IMR-90 (cell line): ENCODE data around the gene NACC1. TPM values are rescaled to one million over a fixed set of nuclear protein-coding genes. Genes with fewer than 3 reads are reported as not detected.

ENCODE experiments used
- ATAC-seq: fragments of 200-7000 bp; cut with Tn5 transposase; 2 replicates; pipeline ENCODE4 v1.9.1; 2020; ENCODE audit warnings: low read depth, mild to moderate bottlenecking, moderate library complexity
- BruUV-seq: library from RNA; stranded (reverse); fragments of 400-500 nt; replicated peaks from 2 replicates; lab custom pipeline; 2021; lab: Mats Ljungman, UMichigan
- CTCF ChIA-PET: fragments of 300-600 bp; formaldehyde crosslinking; extraction: SDS; loops from one replicate; lab custom pipeline; 2021; ENCODE audit warnings: antibody characterized with exemption; lab: Yijun Ruan, JAX
- POLR2A ChIA-PET: fragments of 300-600 bp; sonication (Branson Sonifier 250); formaldehyde crosslinking; loops from one replicate; lab custom pipeline; 2022; ENCODE audit warnings: antibody characterized with exemption; ENCODE audit not compliant: unreplicated experiment; lab: Charles Lee
- DNase-seq: peaks from one replicate; pipeline ENCODE4 v3.0.0; 2013
- H2AFZ ChIP-seq: replicated peaks from 2 replicates; pipeline ENCODE3; 2013; ENCODE audit warnings: low read length, mild to moderate bottlenecking; ENCODE audit not compliant: poor library complexity
- H2AK5ac ChIP-seq: 2 replicates; pipeline ENCODE4 v1.6.1; 2013; ENCODE audit warnings: low read depth, low read length, inconsistent platforms
- H2AK9ac ChIP-seq: replicated peaks from 2 replicates; pipeline ENCODE3; 2013; ENCODE audit warnings: mild to moderate bottlenecking, low read depth, low read length, moderate library complexity; ENCODE audit not compliant: poor library complexity
- H2BK120ac ChIP-seq: 2 replicates; pipeline ENCODE4 v1.6.1; 2013; ENCODE audit warnings: low read depth, low read length, inconsistent platforms
- H2BK15ac ChIP-seq: 3 replicates; pipeline ENCODE4 v1.6.1; 2013; ENCODE audit warnings: low read depth, low read length, inconsistent platforms
- H2BK20ac ChIP-seq: 2 replicates; pipeline ENCODE4 v1.6.1; 2013; ENCODE audit warnings: low read depth, mild to moderate bottlenecking, inconsistent platforms, low read length, moderate library complexity
- H2BK5ac ChIP-seq: 2 replicates; pipeline ENCODE4 v1.6.1; 2013; ENCODE audit warnings: mild to moderate bottlenecking, low read depth, low read length, inconsistent platforms; ENCODE audit not compliant: poor library complexity, severe bottlenecking
- H3K14ac ChIP-seq: replicated peaks from 2 replicates; pipeline ENCODE4 v1.6.1; 2013; ENCODE audit warnings: low read depth, low read length, inconsistent platforms
- H3K18ac ChIP-seq: 2 replicates; pipeline ENCODE4 v1.6.1; 2013; ENCODE audit warnings: low read depth, low read length, control low read depth
- H3K23ac ChIP-seq: 2 replicates; pipeline ENCODE4 v1.6.1; 2013; ENCODE audit warnings: low read depth, low read length, inconsistent platforms
- H3K27ac ChIP-seq: 2 replicates; pipeline ENCODE4 v1.5.1; 2013; ENCODE audit warnings: mild to moderate bottlenecking, control low read depth, low read length; ENCODE audit not compliant: insufficient read depth
- H3K27me3 ChIP-seq: 2 replicates; pipeline ENCODE4 v1.6.1; 2013; ENCODE audit warnings: low read length; ENCODE audit not compliant: control insufficient read depth, insufficient read depth
- H3K36me3 ChIP-seq: 2 replicates; pipeline ENCODE4 v1.6.1; 2013; ENCODE audit warnings: low read length, mixed read lengths; ENCODE audit not compliant: control insufficient read depth, insufficient read depth
- H3K4ac ChIP-seq: 2 replicates; pipeline ENCODE4 v1.6.1; 2013; ENCODE audit warnings: low read depth, low read length, inconsistent platforms
- H3K4me1 ChIP-seq: 2 replicates; pipeline ENCODE4 v1.6.1; 2013; ENCODE audit warnings: low read length, mixed read lengths; ENCODE audit not compliant: control insufficient read depth, insufficient read depth
- H3K4me2 ChIP-seq: 2 replicates; pipeline ENCODE4 v1.6.1; 2013; ENCODE audit warnings: low read depth, mild to moderate bottlenecking, control low read depth, low read length, moderate library complexity
- H3K4me3 ChIP-seq: 2 replicates; pipeline ENCODE4 v1.5.1; 2013; ENCODE audit warnings: low read depth, mild to moderate bottlenecking, control low read depth, low read length, moderate library complexity; ENCODE audit not compliant: insufficient read depth
- H3K56ac ChIP-seq: 2 replicates; pipeline ENCODE4 v1.6.1; 2013; ENCODE audit warnings: low read length, inconsistent platforms; ENCODE audit not compliant: insufficient read depth; ENCODE audit errors: extremely low read depth
- H3K79me1 ChIP-seq, 2 experiments: 2 replicates each; pipeline ENCODE4 v1.6.1; 2013; ENCODE audit warnings: low read length in 2 of 2, inconsistent platforms in 1 of 2, low read depth in 1 of 2
- H3K9ac ChIP-seq: 2 replicates; pipeline ENCODE4 v1.6.1; 2013; ENCODE audit warnings: low read depth, low read length, control low read depth
- H3K9me1 ChIP-seq: 2 replicates; pipeline ENCODE4 v1.6.1; 2013; ENCODE audit warnings: low read length, inconsistent platforms; ENCODE audit not compliant: insufficient read depth
- H3K9me3 ChIP-seq: 2 replicates; pipeline ENCODE4 v1.6.1; 2013; ENCODE audit warnings: low read length; ENCODE audit not compliant: control insufficient read depth, insufficient read depth
- H4K20me1 ChIP-seq: 2 replicates; pipeline ENCODE4 v1.6.1; 2013; ENCODE audit warnings: low read length, inconsistent platforms; ENCODE audit not compliant: insufficient read depth
- H4K5ac ChIP-seq: 2 replicates; pipeline ENCODE4 v1.6.1; 2013; ENCODE audit warnings: mild to moderate bottlenecking, low read depth, low read length, control low read depth
- H4K8ac ChIP-seq, 2 experiments: 2 replicates each; pipeline ENCODE4 v1.6.1; 2013; ENCODE audit warnings: low read depth in 2 of 2, low read length in 2 of 2, control low read depth in 1 of 2, inconsistent platforms in 1 of 2
- H4K91ac ChIP-seq: 2 replicates; pipeline ENCODE4 v1.6.1; 2013; ENCODE audit warnings: low read depth, low read length, inconsistent platforms; ENCODE audit not compliant: insufficient read depth
- BHLHE40 ChIP-seq: fragments of 150-350 bp; IDR thresholded peaks from 2 replicates; pipeline ENCODE4 v1.6.1; 2016; ENCODE audit warnings: mild to moderate bottlenecking, low read depth, low read length
- CEBPB ChIP-seq: IDR thresholded peaks from 2 replicates; pipeline ENCODE4 v1.6.1; 2012; ENCODE audit warnings: low read depth, low read length, improper control_type of control experiment
- FOS ChIP-seq: fragments of 150-350 bp; IDR thresholded peaks from 2 replicates; pipeline ENCODE4 v1.6.1; 2016; ENCODE audit warnings: low read depth, low read length
- MAZ ChIP-seq: IDR thresholded peaks from 2 replicates; pipeline ENCODE4 v1.6.1; 2012; ENCODE audit warnings: low read depth, mild to moderate bottlenecking, low read length, improper control_type of control experiment, moderate library complexity, borderline replicate concordance
- MXI1 ChIP-seq: IDR thresholded peaks from 2 replicates; pipeline ENCODE4 v1.6.1; 2012; ENCODE audit warnings: low read depth, mild to moderate bottlenecking, low read length, moderate library complexity, borderline replicate concordance
- POLR2A ChIP-seq: IDR thresholded peaks from 2 replicates; pipeline ENCODE4 v1.6.1; 2012; ENCODE audit warnings: mild to moderate bottlenecking, low read depth, low read length
- RAD21 ChIP-seq: IDR thresholded peaks from 2 replicates; pipeline ENCODE4 v1.6.1; 2012; ENCODE audit warnings: low read length, improper control_type of control experiment
- RCOR1 ChIP-seq: IDR thresholded peaks from 2 replicates; pipeline ENCODE4 v1.6.1; 2012; ENCODE audit warnings: mild to moderate bottlenecking, low read length, improper control_type of control experiment; ENCODE audit not compliant: insufficient replicate concordance
- RFX5 ChIP-seq: IDR thresholded peaks from 2 replicates; pipeline ENCODE4 v1.8.0; 2012; ENCODE audit warnings: low read depth, mild to moderate bottlenecking, low read length, moderate library complexity
- SMC3 ChIP-seq: fragments of 150-350 bp; IDR thresholded peaks from 2 replicates; pipeline ENCODE4 v1.6.1; 2016; ENCODE audit warnings: low read depth, mild to moderate bottlenecking, antibody characterized with exemption, low read length, moderate library complexity
- WGBS, 2 experiments: methylation state at CpG; one replicate each; pipeline versions ENCODE4 v1.1.5 to v1.1.7; 2013; ENCODE audit warnings: missing lambda C conversion rate in 2 of 2; ENCODE audit not compliant: insufficient read length in 1 of 2; ENCODE audit errors: extremely low coverage in 2 of 2; 5-methylcytosine and 5-hydroxymethylcytosine counted together
- dilution Hi-C: fragments of 300-500 bp; cut with HindIII; formaldehyde crosslinking; loops from one replicate; pipeline ENCODE4 v1.14.3; 2018; ENCODE audit warnings: low sequenced_read_pairs; ENCODE audit not compliant: unreplicated experiment
- in situ Hi-C: fragments of 300-500 bp; cut with MboI; formaldehyde crosslinking; loops from 3 replicates; pipeline ENCODE4 v1.14.3; 2019; ENCODE audit warnings: low sequenced_read_pairs, inconsistent platforms, mixed read lengths
- intact Hi-C: fragments of 100-400 bp; cut with micrococcal nuclease; formaldehyde crosslinking; loops from 2 replicates; pipeline ENCODE4 v1.10.0; 2022
- polyA plus RNA-seq, 3 experiments: library from polyadenylated mRNA; depleted of rRNA; stranded (reverse); fragments of >200 nt; gene quantifications; 2 replicates each; pipeline ENCODE4 v1.2.3, GENCODE V29; 2012; ENCODE audit warnings: low replicate concordance in 1 of 3
- total RNA-seq: library from RNA; depleted of rRNA; stranded (reverse); fragments of >200 nt; gene quantifications from 2 replicates; pipeline ENCODE4 v1.2.3, GENCODE V29; 2012
- TF ChIP-seq, protein P1 (sequence below): conservative IDR thresholded peaks from 2 replicates; pipeline ENCODE4 v1.5.1; 2012; ENCODE audit warnings: mild to moderate bottlenecking, low read depth, low read length, improper control_type of control experiment

The NACC1 gene
- total and polyA plus RNA-seq, 2 of the 4 experiments (the other 2 are of a cell fraction), result 42.5 to 181 TPM

DNA sequence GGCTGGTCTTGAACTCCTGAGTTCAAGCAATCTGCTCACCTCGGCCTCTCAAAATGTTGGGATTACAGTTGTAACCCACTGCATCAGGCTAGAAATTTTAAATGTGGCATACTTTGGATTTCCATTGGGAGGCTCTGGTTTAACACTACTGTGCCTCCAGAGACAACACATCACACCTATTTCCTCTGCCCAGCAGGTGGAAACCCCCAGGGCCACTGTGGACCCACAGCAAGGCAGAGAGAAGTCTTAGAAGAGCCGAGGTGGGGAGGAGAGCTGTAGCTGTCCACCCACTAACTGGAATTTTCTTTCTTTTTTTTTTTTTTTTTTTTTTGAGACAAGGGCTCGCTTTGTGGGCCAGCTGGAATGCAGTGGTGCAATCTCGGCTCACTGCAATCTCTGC lies 71.5 kb downstream of the NACC1 start:
- no CpG with 5 or more reads among the region's 4 CpGs for WGBS, 2 experiments
- dilution Hi-C loops (no loop called here), in situ Hi-C loops (no loop called here)

More for the DNA sequence above, 71.5 kb downstream of the NACC1 start:
- Histone ChIP-seq H3K9me3 (no peaks in the 10 kb centered on the region), H3K9me1 (no peaks in the 10 kb centered on the region), H3K23ac (no peak overlapping the region), H3K79me1 (no peaks in the 10 kb centered on the region; a peak in 1 of 4 replicates), H3K56ac (no peak overlapping the region), H4K91ac (no peak overlapping the region), H2BK15ac (no peak overlapping the region; the same call in 2 of the 3 replicates), H3K9ac (no peak overlapping the region), H3K36me3 (no peaks in the 10 kb centered on the region), H4K5ac (no peak overlapping the region), H3K27me3 (no peaks in the 10 kb centered on the region), H4K20me1 (no peaks in the 10 kb centered on the region), H3K4me2 (no peak overlapping the region), H2AK9ac (no peak overlapping the region), H2BK120ac (no peak overlapping the region), H2BK5ac (no peak overlapping the region), H3K14ac (no peak overlapping the region), H3K4me3 (no peak overlapping the region), H3K27ac (no peak overlapping the region), H3K18ac (no peak overlapping the region), H4K8ac (no peak overlapping the region), H3K4ac (no peak overlapping the region), H3K4me1 (no peaks in the 10 kb centered on the region), H2AK5ac (no peak overlapping the region), H2BK20ac (no peak overlapping the region), H2AFZ (no peak overlapping the region)
- ChIA-PET POLR2A (interaction anchor here (0.6 kb wide), 1 partner anchor 20 kb away, joined by 7 read pairs; no protein-coding TSS in a partner anchor), CTCF (no interaction called here)
- no peak for ATAC-seq
- TF ChIP-seq MXI1 (no peak), RCOR1 (no peak), CEBPB (no peak), SMC3 (no peak), POLR2A (no peak), RAD21 (no peak), BHLHE40 (no peak), FOS (no peak), RFX5 (no peak), MAZ (no peak)
- TF ChIP-seq, protein P1, sequence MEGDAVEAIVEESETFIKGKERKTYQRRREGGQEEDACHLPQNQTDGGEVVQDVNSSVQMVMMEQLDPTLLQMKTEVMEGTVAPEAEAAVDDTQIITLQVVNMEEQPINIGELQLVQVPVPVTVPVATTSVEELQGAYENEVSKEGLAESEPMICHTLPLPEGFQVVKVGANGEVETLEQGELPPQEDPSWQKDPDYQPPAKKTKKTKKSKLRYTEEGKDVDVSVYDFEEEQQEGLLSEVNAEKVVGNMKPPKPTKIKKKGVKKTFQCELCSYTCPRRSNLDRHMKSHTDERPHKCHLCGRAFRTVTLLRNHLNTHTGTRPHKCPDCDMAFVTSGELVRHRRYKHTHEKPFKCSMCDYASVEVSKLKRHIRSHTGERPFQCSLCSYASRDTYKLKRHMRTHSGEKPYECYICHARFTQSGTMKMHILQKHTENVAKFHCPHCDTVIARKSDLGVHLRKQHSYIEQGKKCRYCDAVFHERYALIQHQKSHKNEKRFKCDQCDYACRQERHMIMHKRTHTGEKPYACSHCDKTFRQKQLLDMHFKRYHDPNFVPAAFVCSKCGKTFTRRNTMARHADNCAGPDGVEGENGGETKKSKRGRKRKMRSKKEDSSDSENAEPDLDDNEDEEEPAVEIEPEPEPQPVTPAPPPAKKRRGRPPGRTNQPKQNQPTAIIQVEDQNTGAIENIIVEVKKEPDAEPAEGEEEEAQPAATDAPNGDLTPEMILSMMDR, result no peak
- no peak for DNase-seq
- no TSS peak for BruUV-seq
- intact Hi-C loops, result no loop called here
